ENCODE measurements around the gene RPP30. TPM values are rescaled to one million over a fixed set of nuclear protein-coding genes. Genes with fewer than 3 reads are reported as not detected.
A peak's percentile ranks its signal among the peaks of the same experiment; 100 is the strongest.

RPP30 gene
- total and polyA plus RNA-seq, 9 of the 15 experiments (the other 6 are each of a cell fraction or from before 2014, with no cell fraction given) = 37.3 to 170 (median 69.1) TPM

DNA sequence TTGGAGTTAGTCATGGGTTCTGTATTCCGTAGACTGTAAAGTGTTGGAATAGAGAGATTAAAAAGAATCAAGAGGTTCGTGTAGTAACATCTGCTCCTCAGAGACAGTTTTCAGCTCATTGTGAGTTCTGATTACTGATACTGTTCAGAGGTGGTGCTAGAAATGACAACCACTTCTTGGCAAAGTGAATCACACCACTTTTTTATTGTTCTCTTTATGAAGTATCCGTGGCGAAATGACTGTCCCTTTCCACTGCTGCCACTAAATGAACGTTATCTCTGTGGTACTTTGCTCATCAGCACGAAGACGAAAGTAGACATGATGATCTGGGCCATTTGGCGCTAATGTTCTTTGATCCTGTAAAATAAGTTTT is 860 bp downstream of the RPP30 start:
- H3K9ac ChIP-seq (ENCODE audit: insufficient read depth in 1 of 2, low read depth in 2 of 2, low read length in 2 of 2) = peak overlapping the region; percentile 81 to 94
- H4K20me1 ChIP-seq (replicated peaks; ENCODE audit: control insufficient read depth, insufficient read depth, low read length) = no peaks in the 10 kb centered on the region
- TSS peak; percentile 63 for BruUV-seq (replicated peaks)
- no peak for ATAC-seq
- intact Hi-C loops (cut with micrococcal nuclease) (no loop called here), in situ Hi-C loops (cut with MboI) (loop anchor here (25.0 kb wide), 1 partner anchor 1435 kb away; no protein-coding TSS in a partner anchor)
- FAIRE-seq = peak; percentile 49
- peak in 2 of 4 experiments; percentile 6 to 8 for DNase-seq (ENCODE audit: extremely low read depth in 1 of 4, low spot score in 3 of 4)
- no peaks in the 10 kb centered on the region for H3K9me3 ChIP-seq (replicated peaks; ENCODE audit: control insufficient read depth, insufficient read depth, low read depth, low read length)
- TF ChIP-seq, protein P1, sequence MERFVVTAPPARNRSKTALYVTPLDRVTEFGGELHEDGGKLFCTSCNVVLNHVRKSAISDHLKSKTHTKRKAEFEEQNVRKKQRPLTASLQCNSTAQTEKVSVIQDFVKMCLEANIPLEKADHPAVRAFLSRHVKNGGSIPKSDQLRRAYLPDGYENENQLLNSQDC (CRISPR knock-in tag; IDR thresholded peaks at IDR 0.05) = no peak
- TF ChIP-seq ZNF263 (CRISPR knock-in tag; IDR thresholded peaks at IDR 0.05; ENCODE audit: borderline replicate concordance) (no peak), FOXA1 (IDR thresholded peaks at IDR 0.05; ENCODE audit: borderline replicate concordance) (no peak), POLR2H (tag; IDR thresholded peaks at IDR 0.05; ENCODE audit: low read depth) (no peak), CHD2 (IDR thresholded peaks at IDR 0.05; ENCODE audit: low read depth, low read length) (no peak), NONO (IDR thresholded peaks at IDR 0.05; ENCODE audit: low read depth in 2 of 2, low read length in 1 of 2) (no peak), CBX5 (IDR thresholded peaks at IDR 0.05; ENCODE audit: borderline replicate concordance, low read depth) (no peak), MTA1 (IDR thresholded peaks at IDR 0.05; ENCODE audit: borderline replicate concordance) (no peak), FOS (IDR thresholded peaks at IDR 0.05; ENCODE audit: extremely low read depth, insufficient read length) (no peak)
- TF ChIP-seq, protein P2, sequence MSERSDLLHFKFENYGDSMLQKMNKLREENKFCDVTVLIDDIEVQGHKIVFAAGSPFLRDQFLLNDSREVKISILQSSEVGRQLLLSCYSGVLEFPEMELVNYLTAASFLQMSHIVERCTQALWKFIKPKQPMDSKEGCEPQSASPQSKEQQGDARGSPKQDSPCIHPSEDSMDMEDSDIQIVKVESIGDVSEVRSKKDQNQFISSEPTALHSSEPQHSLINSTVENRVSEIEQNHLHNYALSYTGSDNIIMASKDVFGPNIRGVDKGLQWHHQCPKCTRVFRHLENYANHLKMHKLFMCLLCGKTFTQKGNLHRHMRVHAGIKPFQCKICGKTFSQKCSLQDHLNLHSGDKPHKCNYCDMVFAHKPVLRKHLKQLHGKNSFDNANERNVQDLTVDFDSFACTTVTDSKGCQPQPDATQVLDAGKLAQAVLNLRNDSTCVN (CRISPR knock-in tag; IDR thresholded peaks at IDR 0.05) = no peak
- peaks cover 31% of the 10 kb centered on the region; the same call in 2 of the 3 replicates for H3K36me3 ChIP-seq (ENCODE audit: control insufficient read depth, insufficient read depth, low read length)
- peak overlapping the region; percentile 95 for H3K4me3 ChIP-seq
- H3K79me2 ChIP-seq (ENCODE audit: control insufficient read depth, insufficient read depth, low read length) = peaks cover 30% of the 10 kb centered on the region
- H2AFZ ChIP-seq (ENCODE audit: low read depth, low read length) = peak overlapping the region; percentile 99; the same call in 1 of the 2 replicates
- ChIA-PET CTCF (ENCODE audit: low intra/inter-chr PET ratio) (no interaction called here), POLR2A (no interaction called here)
- peak overlapping the region; percentile 71; the same call in 2 of the 3 replicates for H3K27ac ChIP-seq (ENCODE audit: extremely low read depth, low read depth, low read length)
- no peaks in the 10 kb centered on the region for H3K9me1 ChIP-seq (ENCODE audit: control insufficient read depth, insufficient read depth, low read length)
- peaks cover 0 to 7% of the 10 kb centered on the region in 2 experiments; a peak in 1 of 5 replicates for H3K4me1 ChIP-seq (replicated peaks in 1 of 2; ENCODE audit: control insufficient read depth in 2 of 2, insufficient read depth in 2 of 2, low read length in 2 of 2)
- H3K4me2 ChIP-seq (ENCODE audit: insufficient read depth, low read length) = peak overlapping the region; percentile 90
- H3K27me3 ChIP-seq (ENCODE audit: control insufficient read depth in 2 of 2, insufficient read depth in 2 of 2, low read length in 2 of 2) = no peaks in the 10 kb centered on the region
- WGBS (ENCODE audit: insufficient coverage, low coverage, missing lambda C conversion rate) = 4% methylated on average over 8 of the region's 8 CpGs

Data from K562 (cell line).